SKM-1 treated with dmso at 0.1 percent for 144 hours (cell line): Measurements from ENCODE around the gene CTDSP1.

Source experiments
- DNase-seq: peaks from one replicate; lab custom pipeline; 2025; ENCODE audit not compliant: unreplicated experiment; lab: John Stamatoyannopoulos, UW

Gene CTDSP1

DNA sequence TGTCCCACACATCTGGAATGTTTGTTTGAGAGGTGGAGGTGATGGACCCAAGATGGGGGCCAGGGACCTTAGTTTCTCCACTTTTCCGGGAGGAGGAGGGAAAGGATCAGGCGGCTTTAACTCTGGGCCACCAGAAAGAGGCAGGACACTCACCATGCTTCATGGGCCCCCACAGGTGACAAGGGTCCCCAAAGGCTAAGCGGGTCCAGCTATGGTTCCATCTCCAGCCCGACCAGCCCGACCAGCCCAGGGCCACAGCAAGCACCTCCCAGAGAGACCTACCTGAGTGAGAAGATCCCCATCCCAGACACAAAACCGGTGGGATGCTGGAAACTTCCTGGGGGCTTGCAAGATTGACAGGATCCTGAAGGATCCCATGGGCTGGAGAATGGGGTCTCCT lies 16.9 kb upstream of the CTDSP1 start:
- DNase-seq = no peak

DNA sequence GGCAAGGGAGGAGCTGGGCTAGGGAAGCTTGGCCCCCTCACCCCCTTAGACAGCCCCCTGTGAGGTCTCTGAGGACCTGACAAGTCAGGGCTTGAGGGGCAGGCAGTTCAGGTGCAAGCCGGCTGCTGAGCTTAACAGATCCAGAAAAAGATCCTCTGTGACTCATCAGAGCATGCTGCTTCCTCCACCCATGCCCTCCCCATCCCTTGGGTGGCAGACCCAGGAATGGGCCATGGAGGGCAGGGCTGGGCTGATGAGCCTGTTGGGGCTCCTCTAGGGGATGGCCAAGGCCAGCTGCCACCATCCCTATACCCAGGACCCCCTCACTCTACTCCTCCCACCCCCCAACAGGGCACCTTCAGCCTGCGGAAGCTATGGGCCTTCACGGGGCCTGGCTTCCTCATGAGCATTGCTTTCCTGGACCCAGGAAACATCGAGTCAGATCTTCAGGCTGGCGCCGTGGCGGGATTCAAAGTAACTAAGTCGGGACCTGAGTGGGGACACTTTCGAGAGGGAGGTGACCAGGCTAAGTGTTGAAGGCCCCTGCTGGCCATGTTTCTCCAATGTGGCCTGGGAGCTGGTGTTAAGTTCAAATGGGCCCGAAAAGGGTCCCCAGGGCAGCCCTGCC lies 15.7 kb upstream of the CTDSP1 start:
- no peak for DNase-seq

- DNase-seq = no peak
Observed at GRCh38 chr2:218384975-218385374, 14.7 kb upstream of the CTDSP1 start.

- no peak for DNase-seq
Observed at GRCh38 chr2:218386505-218387368, 12.9 kb upstream of the CTDSP1 start.

GRCh38 chr2:218387369-218388194 lies 12.1 kb upstream of the CTDSP1 start:
- DNase-seq = no peak

GRCh38 chr2:218389333-218390150 lies 10.1 kb upstream of the CTDSP1 start:
- no peak for DNase-seq

GRCh38 chr2:218391202-218391601 lies 8.5 kb upstream of the CTDSP1 start:
- no peak for DNase-seq

GRCh38 chr2:218392459-218392858 lies 7.2 kb upstream of the CTDSP1 start:
- no peak for DNase-seq

DNA sequence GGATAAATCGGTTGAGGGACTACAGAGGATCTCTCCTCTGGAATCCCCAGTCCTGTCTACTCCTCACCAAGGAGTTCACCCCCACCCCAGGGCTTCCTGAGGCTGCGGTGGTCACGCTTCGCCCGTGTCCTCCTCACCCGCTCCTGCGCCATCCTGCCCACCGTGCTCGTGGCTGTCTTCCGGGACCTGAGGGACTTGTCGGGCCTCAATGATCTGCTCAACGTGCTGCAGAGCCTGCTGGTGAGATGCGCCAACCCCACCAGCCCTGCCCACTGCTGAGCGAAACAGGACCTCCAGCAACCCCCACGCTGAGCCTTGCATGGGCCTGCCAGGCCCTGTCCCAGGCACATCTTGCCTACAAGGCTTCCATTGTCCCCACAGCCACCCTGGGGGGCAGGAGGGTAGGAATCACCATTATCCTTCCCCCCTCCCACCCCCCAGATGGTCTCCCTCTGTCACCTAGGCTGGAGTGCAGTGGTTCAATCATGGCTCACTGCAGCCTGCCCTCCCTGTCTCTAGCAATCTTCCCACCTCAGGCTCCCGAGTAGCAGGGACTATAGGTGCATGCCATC lies 6.7 kb upstream of the CTDSP1 start:
- no peak for DNase-seq

DNA sequence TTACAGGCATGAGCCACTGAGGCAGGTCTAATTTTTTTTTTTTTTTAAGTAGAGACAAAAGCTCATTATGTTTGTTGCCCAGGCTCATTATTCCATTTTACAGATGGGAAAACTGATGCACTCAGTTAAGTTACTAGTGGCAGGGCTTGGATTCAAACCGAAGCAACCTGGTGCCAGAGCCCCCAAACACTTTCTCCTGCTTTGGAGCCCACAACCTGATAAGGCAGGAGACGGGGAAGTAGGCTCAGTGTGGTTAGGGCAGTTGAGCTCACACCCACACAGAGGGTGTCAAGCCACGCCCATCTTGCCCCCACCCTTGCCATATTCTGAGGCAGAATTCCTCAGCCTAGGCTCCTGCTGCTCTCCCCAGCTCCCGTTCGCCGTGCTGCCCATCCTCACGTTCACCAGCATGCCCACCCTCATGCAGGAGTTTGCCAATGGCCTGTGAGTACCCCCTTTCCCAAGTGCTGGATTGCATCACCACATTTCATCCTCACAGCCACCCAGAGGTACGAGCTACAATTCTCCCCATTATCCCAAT lies 5.8 kb upstream of the CTDSP1 start:
- peak; percentile 61 for DNase-seq

DNA sequence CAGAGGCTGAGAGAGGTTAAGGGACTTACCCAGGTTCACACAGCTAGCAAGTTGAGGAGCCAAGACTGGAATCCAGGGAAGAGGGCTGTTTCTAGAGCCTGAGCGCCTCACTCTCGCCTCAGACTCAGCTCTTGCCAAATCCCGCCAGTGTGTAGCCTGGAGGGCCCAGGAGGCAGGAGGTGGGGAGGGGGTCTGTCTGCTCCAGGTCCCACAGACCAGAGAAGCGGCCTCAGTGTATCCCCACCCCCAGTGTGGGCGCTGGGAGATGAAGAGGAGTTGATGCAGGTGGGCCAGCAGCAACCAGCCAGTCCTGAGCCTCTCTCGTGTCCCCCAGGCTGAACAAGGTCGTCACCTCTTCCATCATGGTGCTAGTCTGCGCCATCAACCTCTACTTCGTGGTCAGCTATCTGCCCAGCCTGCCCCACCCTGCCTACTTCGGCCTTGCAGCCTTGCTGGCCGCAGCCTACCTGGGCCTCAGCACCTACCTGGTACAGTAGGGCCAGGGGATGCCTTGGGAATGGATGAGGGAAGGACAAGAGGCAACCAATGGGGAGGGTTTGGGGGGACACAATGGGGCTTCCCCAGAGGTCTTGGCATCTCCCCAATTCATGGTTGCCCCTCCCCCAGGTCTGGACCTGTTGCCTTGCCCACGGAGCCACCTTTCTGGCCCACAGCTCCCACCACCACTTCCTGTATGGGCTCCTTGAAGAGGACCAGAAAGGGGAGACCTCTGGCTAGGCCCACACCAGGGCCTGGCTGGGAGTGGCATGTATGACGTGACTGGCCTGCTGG lies 5.2 kb upstream of the CTDSP1 start:
- no peak for DNase-seq

- DNase-seq = no peak
Observed at GRCh38 chr2:218395090-218395444, 4.6 kb upstream of the CTDSP1 start.

DNA sequence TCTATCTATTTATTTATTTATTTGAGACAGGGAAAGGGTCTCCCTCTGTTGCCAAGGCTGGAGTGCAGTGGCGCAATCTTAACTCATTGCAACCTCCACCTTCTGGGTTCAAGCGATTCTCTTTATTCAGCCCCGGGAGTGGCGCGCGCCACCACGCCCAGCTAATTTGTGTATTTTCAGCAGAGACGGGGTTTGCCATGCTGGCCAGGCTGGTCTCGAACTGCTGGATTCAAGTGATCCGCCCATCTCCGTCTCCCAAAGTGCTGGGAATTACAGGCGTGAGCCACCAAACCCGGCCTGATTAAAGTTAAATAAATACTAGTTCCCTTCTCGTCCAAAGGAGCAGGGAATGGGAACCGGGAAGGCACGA lies 4.2 kb upstream of the CTDSP1 start:
- DNase-seq = no peak

GRCh38 chr2:218395826-218396687 lies 3.6 kb upstream of the CTDSP1 start:
- DNase-seq = peak; percentile 95

GRCh38 chr2:218396688-218397462 lies 2.8 kb upstream of the CTDSP1 start:
- no peak for DNase-seq

DNA sequence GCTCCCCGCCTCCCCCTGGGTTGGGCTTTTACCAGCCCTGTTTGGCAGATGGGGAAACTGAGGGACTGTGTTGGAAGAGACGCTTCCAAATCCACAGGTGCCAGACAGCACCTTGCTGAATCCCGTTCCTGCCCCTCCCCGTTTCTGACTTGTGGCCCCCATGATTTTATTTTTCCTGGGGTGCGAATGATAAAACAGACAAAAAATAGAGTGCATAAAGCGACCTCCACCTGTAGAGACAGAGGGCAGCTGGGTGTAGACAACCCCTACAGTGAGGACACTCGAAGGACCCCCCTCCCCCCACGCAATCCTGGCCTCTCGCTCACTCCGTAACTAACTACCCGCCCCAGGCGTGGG lies 2.2 kb upstream of the CTDSP1 start:
- no peak for DNase-seq

GRCh38 chr2:218397820-218398436 lies 1.7 kb upstream of the CTDSP1 start:
- peak; percentile 47 for DNase-seq
